GM11168 (cell line): ENCODE data around the gene PON3.

ENCODE experiments used
- in situ Hi-C: fragments of 300-500 bp; cut with MboI; formaldehyde crosslinking; loops from one replicate; pipeline ENCODE4 v1.12.0; 2022; ENCODE audit warnings: low sequenced_read_pairs; ENCODE audit not compliant: unreplicated experiment

Gene PON3

GRCh38 chr7:95316588-95316987 lies 79.6 kb downstream of the PON3 start:
- in situ Hi-C loops, result no loop called here

- in situ Hi-C loops, result no loop called here
Measured at GRCh38 chr7:95312561-95312960, 83.6 kb downstream of the PON3 start.

DNA sequence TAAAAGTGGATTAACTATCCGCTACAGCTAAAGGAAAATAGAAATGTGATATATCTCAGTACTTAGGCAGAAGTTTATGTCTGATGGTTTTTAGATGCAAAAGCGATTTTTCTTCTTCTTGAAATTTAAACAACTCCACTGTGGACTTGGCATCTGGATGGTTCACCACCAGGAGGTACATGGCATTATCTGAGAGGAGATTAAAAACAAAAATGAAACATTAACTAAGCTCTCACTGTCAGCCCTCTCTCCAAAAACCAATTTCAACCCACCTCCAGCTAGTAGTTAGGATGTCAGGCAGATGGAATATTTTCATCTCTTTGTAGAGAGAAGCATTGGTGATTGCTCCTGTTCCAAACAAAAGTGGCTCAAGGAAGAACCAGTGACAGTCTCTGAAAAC lies 84.8 kb downstream of the PON3 start:
- in situ Hi-C loops, result no loop called here

DNA sequence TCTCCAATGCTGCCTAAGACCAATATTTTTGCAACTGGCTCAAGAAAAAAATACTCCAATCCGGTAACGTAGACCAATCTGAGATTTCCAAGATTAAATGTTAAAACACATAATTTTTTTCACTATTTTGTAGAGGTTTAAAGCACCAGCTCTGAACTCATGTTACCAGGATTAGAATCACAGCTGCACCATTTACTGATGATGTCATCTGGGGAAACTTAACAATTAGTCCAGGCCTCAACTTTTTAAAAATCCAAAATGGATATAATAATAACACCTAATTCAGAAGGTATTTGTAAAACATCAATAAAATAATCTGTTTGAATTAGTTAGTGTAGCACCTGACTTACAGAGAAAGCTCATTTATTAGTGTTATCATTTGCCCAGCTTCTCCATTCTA lies 86.2 kb downstream of the PON3 start:
- in situ Hi-C loops, result no loop called here
